ENCODE measurements around the gene FKBP1C. TPM values are rescaled to one million over a fixed set of nuclear protein-coding genes. Genes with fewer than 3 reads are reported as not detected.

Gene FKBP1C
- total RNA-seq, 6 experiments from 2014 or later = 0.38 to 1.1 (median 0.47) TPM

DNA sequence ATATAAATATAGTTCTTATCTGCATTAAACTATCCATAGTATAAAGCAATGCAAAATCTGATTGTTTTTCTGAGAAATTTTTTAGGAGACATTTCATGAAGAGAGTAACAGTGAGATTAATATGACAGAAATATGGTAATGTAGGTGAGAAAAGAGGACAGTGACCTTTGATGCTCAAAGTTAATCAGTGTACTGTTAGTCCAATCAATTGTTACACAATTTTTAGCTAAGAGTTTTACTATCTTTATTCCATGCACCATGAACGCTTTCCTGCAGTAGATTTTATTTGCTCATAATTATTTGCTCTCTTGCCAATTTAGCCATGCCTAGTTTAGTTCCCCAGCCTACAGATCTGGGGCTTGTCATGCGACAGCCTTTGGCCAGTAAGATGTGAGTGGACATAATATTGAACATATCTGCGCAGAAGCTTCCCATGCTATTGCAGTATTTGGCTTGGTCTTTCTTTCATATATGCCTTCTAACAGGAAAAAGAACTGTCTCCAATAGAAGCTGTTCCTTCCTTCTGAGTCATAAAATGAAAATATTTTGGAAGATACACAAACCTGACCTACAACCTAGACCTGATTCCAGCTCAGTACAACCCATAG is 38.7 kb downstream of the FKBP1C start:
- no peak overlapping the region for H3K27ac Mint-ChIP-seq
- no peak overlapping the region for H3K4me3 Mint-ChIP-seq
- no peaks in the 10 kb centered on the region for H3K4me1 Mint-ChIP-seq (ENCODE audit: low read depth)
- no peaks in the 10 kb centered on the region; the same call in 1 of the 2 replicates for H3K9me3 Mint-ChIP-seq
- no peaks in the 10 kb centered on the region for H3K27me3 Mint-ChIP-seq (ENCODE audit: insufficient read depth)
- DNase-seq = no peak
- TF ChIP-seq, protein P1, sequence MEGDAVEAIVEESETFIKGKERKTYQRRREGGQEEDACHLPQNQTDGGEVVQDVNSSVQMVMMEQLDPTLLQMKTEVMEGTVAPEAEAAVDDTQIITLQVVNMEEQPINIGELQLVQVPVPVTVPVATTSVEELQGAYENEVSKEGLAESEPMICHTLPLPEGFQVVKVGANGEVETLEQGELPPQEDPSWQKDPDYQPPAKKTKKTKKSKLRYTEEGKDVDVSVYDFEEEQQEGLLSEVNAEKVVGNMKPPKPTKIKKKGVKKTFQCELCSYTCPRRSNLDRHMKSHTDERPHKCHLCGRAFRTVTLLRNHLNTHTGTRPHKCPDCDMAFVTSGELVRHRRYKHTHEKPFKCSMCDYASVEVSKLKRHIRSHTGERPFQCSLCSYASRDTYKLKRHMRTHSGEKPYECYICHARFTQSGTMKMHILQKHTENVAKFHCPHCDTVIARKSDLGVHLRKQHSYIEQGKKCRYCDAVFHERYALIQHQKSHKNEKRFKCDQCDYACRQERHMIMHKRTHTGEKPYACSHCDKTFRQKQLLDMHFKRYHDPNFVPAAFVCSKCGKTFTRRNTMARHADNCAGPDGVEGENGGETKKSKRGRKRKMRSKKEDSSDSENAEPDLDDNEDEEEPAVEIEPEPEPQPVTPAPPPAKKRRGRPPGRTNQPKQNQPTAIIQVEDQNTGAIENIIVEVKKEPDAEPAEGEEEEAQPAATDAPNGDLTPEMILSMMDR (IDR thresholded peaks at IDR 0.05) = no peak
- H3K36me3 Mint-ChIP-seq (ENCODE audit: low read depth) = no peaks in the 10 kb centered on the region

- H3K4me1 Mint-ChIP-seq (ENCODE audit: low read depth) = no peaks in the 10 kb centered on the region
- no peak for DNase-seq
- H3K27ac Mint-ChIP-seq = no peak overlapping the region
- no peaks in the 10 kb centered on the region; the same call in 1 of the 2 replicates for H3K9me3 Mint-ChIP-seq
- TF ChIP-seq, protein P1 (IDR thresholded peaks at IDR 0.05) = no peak
- H3K36me3 Mint-ChIP-seq (ENCODE audit: low read depth) = no peaks in the 10 kb centered on the region
- H3K4me3 Mint-ChIP-seq = no peak overlapping the region
- H3K27me3 Mint-ChIP-seq (ENCODE audit: insufficient read depth) = no peaks in the 10 kb centered on the region
Measured at GRCh38 chr6:63259153-63259552, 47.9 kb downstream of the FKBP1C start.

- Mint-ChIP-seq H3K36me3 (ENCODE audit: low read depth) (no peaks in the 10 kb centered on the region), H3K4me3 (no peak overlapping the region), H3K4me1 (ENCODE audit: low read depth) (no peaks in the 10 kb centered on the region), H3K27me3 (ENCODE audit: insufficient read depth) (no peaks in the 10 kb centered on the region), H3K27ac (no peak overlapping the region), H3K9me3 (no peaks in the 10 kb centered on the region)
- no peak for DNase-seq
- TF ChIP-seq, protein P1 (IDR thresholded peaks at IDR 0.05) = no peak
Measured at GRCh38 chr6:63261820-63262219, 50.6 kb downstream of the FKBP1C start.

Other genes starting within 250 kb of the FKBP1C start
- not detected for gene LGSN, start 108.5 kb downstream of the FKBP1C start, total RNA-seq (2021; fragmentation: NEBNext Ultra II Directional; extraction: Animal tissue kit (Norgen Biotek cat#: 25700))